A549 (cell line): ENCODE data around the gene CACNA2D4. TPM values are rescaled to one million over a fixed set of nuclear protein-coding genes. Genes with fewer than 3 reads are reported as not detected.

Experiments used
- ATAC-seq, 2 experiments: fragments of 200-7000 bp in 1 of 2; fragments of >200 bp in 1 of 2; cut with Nextera tagmentation in 1 of 2; cut with Tn5 transposase in 1 of 2; 3 replicates each; pipeline versions ENCODE4 v1.8.0 to v1.9.1; 2018 to 2020; ENCODE audit warnings: mild to moderate bottlenecking in 1 of 2, moderate library complexity in 1 of 2
- CTCF ChIA-PET: fragments of 300-600 bp; sonication (Branson Sonifier 250); formaldehyde crosslinking; extraction: SDS; loops from one replicate; lab custom pipeline; 2021; ENCODE audit warnings: antibody characterized with exemption, inconsistent platforms; lab: Yijun Ruan, JAX
- POLR2A ChIA-PET: fragments of 350-600 bp; formaldehyde crosslinking; extraction: SDS; loops from one replicate; lab custom pipeline; 2021; ENCODE audit warnings: antibody characterized with exemption, inconsistent platforms; lab: Yijun Ruan, JAX
- DNase-seq, 2 experiments: peaks; one replicate each; pipeline versions ENCODE4 v3.0.0 to v3.0.0-alpha.2; 2011 to 2016; ENCODE audit warnings: low read depth in 1 of 2, low spot score in 1 of 2
- FAIRE-seq: peaks from 2 replicates; lab custom pipeline; 2011; peaks lifted over from hg19 to GRCh38; lab: Jason Lieb, UNC
- H3K27ac ChIP-seq, 2 experiments: fragments of >200 bp; sonication (Bioruptor Twin); formaldehyde crosslinking; 3 replicates each; pipeline ENCODE4 v1.5.1; 2016 to 2017
- H3K4me1 ChIP-seq: fragments of >200 bp; sonication (Bioruptor Twin); formaldehyde crosslinking; 3 replicates; pipeline ENCODE4 v1.6.1; 2016
- H3K4me2 ChIP-seq: fragments of >200 bp; sonication (Bioruptor Twin); formaldehyde crosslinking; 3 replicates; pipeline ENCODE4 v1.6.1; 2016
- H3K4me3 ChIP-seq: fragments of >200 bp; sonication (Bioruptor Twin); formaldehyde crosslinking; 3 replicates; pipeline ENCODE4 v1.5.1; 2016
- H3K9me3 ChIP-seq: fragments of >200 bp; sonication (Bioruptor Twin); formaldehyde crosslinking; 3 replicates; pipeline ENCODE4 v1.6.1; 2016
- ATOH8 ChIP-seq: fragments of 250-450 bp; sonication (Bioruptor Pico); IDR thresholded peaks from 2 replicates; pipeline ENCODE4 v1.5.0; 2020; ENCODE audit warnings: low read depth, mild to moderate bottlenecking, moderate library complexity
- BCL3 ChIP-seq: fragments of >200 bp; sonication (Bioruptor Twin); formaldehyde crosslinking; IDR thresholded peaks from 3 replicates; pipeline ENCODE4 v1.6.1; 2016
- CEBPB ChIP-seq, 2 experiments: fragments of >200 bp in 1 of 2; sonication (Bioruptor Twin) in 1 of 2; formaldehyde crosslinking in 1 of 2; IDR thresholded peaks; 2 replicates each; pipeline ENCODE4 v1.6.1; 2012 to 2016
- EHF ChIP-seq: fragments of 250-450 bp; sonication (Bioruptor Pico); IDR thresholded peaks from 2 replicates; pipeline ENCODE4 v1.5.0; 2020; ENCODE audit warnings: mild to moderate bottlenecking
- ELK1 ChIP-seq: fragments of 150-350 bp; IDR thresholded peaks from 2 replicates; pipeline ENCODE4 v1.6.1; 2014; ENCODE audit warnings: low read depth, mild to moderate bottlenecking, low read length
- HDAC2 ChIP-seq: fragments of 200-600 bp; sonication (generic); IDR thresholded peaks from 2 replicates; pipeline ENCODE4 v1.6.1; 2016
- HES2 ChIP-seq: fragments of >200 bp; sonication (Bioruptor Twin); formaldehyde crosslinking; IDR thresholded peaks from 2 replicates; pipeline ENCODE4 v1.6.1; 2016
- HEYL ChIP-seq: fragments of 250-450 bp; sonication (Bioruptor Pico); IDR thresholded peaks from 2 replicates; pipeline ENCODE4 v1.8.0; 2021; ENCODE audit warnings: mild to moderate bottlenecking, moderate library complexity
- HMGXB4 ChIP-seq: fragments of 250-450 bp; sonication (Bioruptor Pico); IDR thresholded peaks from 2 replicates; pipeline ENCODE4 v1.5.0; 2021; ENCODE audit warnings: mild to moderate bottlenecking, moderate library complexity, borderline replicate concordance
- KDM5A ChIP-seq: fragments of 200-600 bp; sonication (generic); IDR thresholded peaks from 2 replicates; pipeline ENCODE4 v1.6.1; 2016; ENCODE audit warnings: antibody characterized with exemption, mild to moderate bottlenecking
- PBX3 ChIP-seq: IDR thresholded peaks from 2 replicates; pipeline ENCODE4 v1.6.1; 2012
- POLR2A ChIP-seq: IDR thresholded peaks from 2 replicates; pipeline ENCODE4 v1.6.1; 2012; ENCODE audit warnings: mild to moderate bottlenecking, low read length
- POLR2AphosphoS2 ChIP-seq: conservative IDR thresholded peaks from 2 replicates; pipeline ENCODE4 v1.6.1; 2012; ENCODE audit warnings: low read length, improper control_type of control experiment, inconsistent platforms
- RARB ChIP-seq: fragments of 250-450 bp; sonication (Bioruptor Pico); IDR thresholded peaks from 2 replicates; pipeline ENCODE4 v1.8.0; 2021; ENCODE audit warnings: mild to moderate bottlenecking, moderate library complexity
- SMC3 ChIP-seq: fragments of >200 bp; sonication (Bioruptor Twin); formaldehyde crosslinking; IDR thresholded peaks from 3 replicates; pipeline ENCODE4 v1.6.1; 2018; ENCODE audit warnings: inconsistent platforms
- SREBF2 ChIP-seq: fragments of 450-650 bp; IDR thresholded peaks from 2 replicates; pipeline ENCODE4 v1.6.1; 2014; ENCODE audit warnings: mild to moderate bottlenecking, moderate library complexity
- ZNF302 ChIP-seq: fragments of 250-450 bp; sonication (Bioruptor Pico); IDR thresholded peaks from 2 replicates; pipeline ENCODE4 v1.9.0; 2021; ENCODE audit warnings: inconsistent platforms, mild to moderate bottlenecking, moderate library complexity
- WGBS: methylation state at CpG from one replicate; pipeline ENCODE4 v1.1.6; 2017; ENCODE audit errors: missing lambda C conversion rate; 5-methylcytosine and 5-hydroxymethylcytosine counted together
- polyA plus RNA-seq, 4 experiments: library from polyadenylated mRNA; depleted of rRNA in 3 of 4; stranded (reverse); fragments of >200 nt; fragmentation: RNase III in 1 of 4; extraction: RNeasy Plus Mini Kit Qiagen cat#74134 plus additional on column Dnase treatment in 1 of 4; gene quantifications; 2 replicates in 3 of 4; 3 replicates in 1 of 4; pipeline ENCODE4 v1.2.3, GENCODE V29; 2011 to 2017

Gene CACNA2D4
- polyA plus RNA-seq, 2 of the 4 experiments (the other 2 are of a cell fraction) = not detected

GRCh38 chr12:1913377-1914113 lies 4.9 kb downstream of the CACNA2D4 start:
- FAIRE-seq (no peak), ATAC-seq (no peak), DNase-seq (no peak)
- TF ChIP-seq KDM5A (no peak), SREBF2 (no peak), BCL3 (no peak), POLR2A (no peak), HEYL (CRISPR knock-in tag) (no peak), CEBPB (IDR thresholded peaks at IDR 0.05) (no peak), SMC3 (no peak), PBX3 (no peak), ZNF302 (CRISPR knock-in tag) (no peak), EHF (CRISPR knock-in tag) (no peak)
- ChIA-PET POLR2A (no interaction called here), CTCF (interaction anchor here (0.8 to 1.3 kb wide), 2 partner anchors 27 to 46 kb away, joined by 3 to 4 read pairs; no protein-coding TSS in a partner anchor)
- WGBS = 42% methylated on average over 11 of the region's 12 CpGs
- Histone ChIP-seq H3K4me2 (no peak overlapping the region), H3K4me3 (no peak overlapping the region), H3K4me1 (no peaks in the 10 kb centered on the region), H3K27ac (no peak overlapping the region), H3K9me3 (no peaks in the 10 kb centered on the region)

GRCh38 chr12:1912580-1913376 lies 5.7 kb downstream of the CACNA2D4 start:
- WGBS = 55% methylated on average over 18 of the region's 18 CpGs
- no peak for DNase-seq
- FAIRE-seq = no peak
- no peak overlapping the region for H3K4me2 ChIP-seq
- no peaks in the 10 kb centered on the region for H3K4me1 ChIP-seq
- peak in 1 of 2 experiments; percentile 46; a peak in 2 of 6 replicates for ATAC-seq
- no peak overlapping the region for H3K27ac ChIP-seq
- H3K9me3 ChIP-seq = no peaks in the 10 kb centered on the region
- CTCF ChIA-PET = interaction anchor here (0.6 kb wide), 1 partner anchor 53 kb away, joined by 3 read pairs; no protein-coding TSS in a partner anchor
- POLR2A ChIA-PET = no interaction called here
- H3K4me3 ChIP-seq = no peak overlapping the region
- TF ChIP-seq ELK1 = no peak
- no peak for TF ChIP-seq HMGXB4 (CRISPR knock-in tag)
- TF ChIP-seq RARB = no peak
- TF ChIP-seq HDAC2 = no peak
- TF ChIP-seq POLR2AphosphoS2 = no peak
- no peak for TF ChIP-seq ATOH8 (CRISPR knock-in tag)
- TF ChIP-seq SMC3 = no peak
- no peak for TF ChIP-seq HES2
